HG02623 (cell line): ENCODE data around the gene KEAP1.
"Not testable (repeated sequence)": the region's sequence is repeated elsewhere in the genome, so short reads cannot be mapped to it uniquely, and the experiment has no call there.

Source experiments
- ATAC-seq: cut with Tn5 transposase; IDR thresholded peaks from one replicate; pipeline ENCODE4 v1.9.1; 2021; ENCODE audit warnings: moderate library complexity; ENCODE audit not compliant: unreplicated experiment

The KEAP1 gene

GRCh38 chr19:10503002-10503789 lies at the start of gene KEAP1:
Gene KEAP1 (minus strand): TSS chr19:10503356. CDS start chr19:10500033, 3,323 bp downstream.
- peak; percentile 23 for ATAC-seq

- no peak for ATAC-seq
Observed at GRCh38 chr19:10552510-10553053, 49.4 kb upstream of the KEAP1 start.

- ATAC-seq, result no peak
Observed at GRCh38 chr19:10551698-10552301, 48.6 kb upstream of the KEAP1 start.

GRCh38 chr19:10551006-10551405 lies 47.9 kb upstream of the KEAP1 start:
- ATAC-seq, result not testable (repeated sequence)

- ATAC-seq, result no peak
Observed at GRCh38 chr19:10550336-10550735, 47.2 kb upstream of the KEAP1 start.

- no peak for ATAC-seq
Observed at GRCh38 chr19:10549733-10550132, 46.6 kb upstream of the KEAP1 start.

- no peak for ATAC-seq
Observed at GRCh38 chr19:10548746-10549276, 45.7 kb upstream of the KEAP1 start.

- no peak for ATAC-seq
Observed at GRCh38 chr19:10546817-10547216, 43.7 kb upstream of the KEAP1 start.

GRCh38 chr19:10544753-10545251 lies 41.6 kb upstream of the KEAP1 start:
- ATAC-seq, result no peak

- no peak for ATAC-seq
Observed at GRCh38 chr19:10544242-10544752, 41.1 kb upstream of the KEAP1 start.

- ATAC-seq, result peak; percentile 73
Observed at GRCh38 chr19:10543420-10544241, 40.5 kb upstream of the KEAP1 start, which contains the start of gene ATG4D. Gene ATG4D (plus strand): TSS chr19:10543904. CDS start chr19:10544091, 187 bp downstream.

GRCh38 chr19:10543059-10543419 lies 39.9 kb upstream of the KEAP1 start:
- ATAC-seq, result no peak

- ATAC-seq, result not testable (repeated sequence)
Observed at GRCh38 chr19:10539016-10539415, 35.9 kb upstream of the KEAP1 start.

GRCh38 chr19:10538204-10538983 lies 35.2 kb upstream of the KEAP1 start:
- no peak for ATAC-seq

- ATAC-seq, result no peak
Observed at GRCh38 chr19:10537668-10538067, 34.5 kb upstream of the KEAP1 start.

- no peak for ATAC-seq
Observed at GRCh38 chr19:10535613-10536012, 32.5 kb upstream of the KEAP1 start.

GRCh38 chr19:10533646-10534386 lies 30.7 kb upstream of the KEAP1 start:
- no peak for ATAC-seq

- no peak for ATAC-seq
Observed at GRCh38 chr19:10532457-10532856, 29.3 kb upstream of the KEAP1 start.

- not testable (repeated sequence) for ATAC-seq
Observed at GRCh38 chr19:10526887-10527286, 23.7 kb upstream of the KEAP1 start.
